Testis (tissue), 3 donors: ENCODE data around the gene CD164. TPM values are rescaled to one million over a fixed set of nuclear protein-coding genes. Genes with fewer than 3 reads are reported as not detected.

Experiments used
- DNase-seq: peaks from one replicate; pipeline ENCODE4 v3.0.0-alpha.2; 2019
- H3K27ac ChIP-seq, 2 donors: fragments of 200-600 bp; sonication (generic); one replicate each; pipeline ENCODE4 v1.5.1; 2019
- H3K27me3 ChIP-seq: fragments of 200-600 bp; sonication (generic); one replicate; pipeline ENCODE4 v1.5.1; 2019
- H3K36me3 ChIP-seq: fragments of 200-600 bp; sonication (generic); one replicate; pipeline ENCODE4 v1.5.1; 2017; ENCODE audit warnings: low read depth; ENCODE audit errors: missing control alignments
- H3K4me1 ChIP-seq: fragments of 200-600 bp; sonication (generic); one replicate; pipeline ENCODE4 v1.5.1; 2019
- H3K4me3 ChIP-seq, 2 donors: fragments of 200-600 bp; sonication (generic); one replicate each; pipeline ENCODE4 v1.5.1; 2017 to 2019
- H3K9me3 ChIP-seq: fragments of 200-600 bp; sonication (generic); one replicate; pipeline ENCODE4 v1.5.1; 2017
- POLR2A ChIP-seq: fragments of 450-650 bp; IDR thresholded peaks from one replicate; pipeline ENCODE4 v1.6.1; 2017; ENCODE audit warnings: antibody characterized with exemption, mild to moderate bottlenecking, moderate library complexity
- WGBS, 2 donors: methylation state at CpG; one replicate each; pipeline ENCODE4 v1.1.5; 2018; 5-methylcytosine and 5-hydroxymethylcytosine counted together
- intact Hi-C: fragments of 100-400 bp; cut with DNase I; formaldehyde crosslinking; loops from one replicate; pipeline ENCODE4 v1.15.1; 2023; ENCODE audit warnings: low total_unique reads
- polyA plus RNA-seq: library from polyadenylated mRNA; stranded (reverse); fragments of 350-450 nt; fragmentation: Illumina TruSeq; extraction: RNeasy Lipid Tissue Mini Kit (QIAGEN cat#74804); gene quantifications from one replicate; pipeline ENCODE4 v1.2.3, GENCODE V29; 2014; ENCODE audit warnings: low read depth, low replicate concordance; ENCODE audit not compliant: insufficient read depth
- total RNA-seq, 2 donors: library from RNA; depleted of rRNA; stranded (reverse); fragments of >200 nt; gene quantifications; one replicate each; pipeline ENCODE4 v1.2.3, GENCODE V29; 2016
- TF ChIP-seq, protein P1 (sequence below), 3 experiments: fragments of 450-650 bp in 2 of 3; fragments of 200-600 bp in 1 of 3; sonication (generic) in 1 of 3; IDR thresholded peaks; one replicate each; pipeline ENCODE4 v1.5.1; 2016 to 2019; ENCODE audit warnings: antibody characterized with exemption in 3 of 3, mild to moderate bottlenecking in 2 of 3, moderate library complexity in 1 of 3

Gene CD164
- total and polyA plus RNA-seq, 3 donors from 2014 or later = 209 to 232 (median 219) TPM

DNA sequence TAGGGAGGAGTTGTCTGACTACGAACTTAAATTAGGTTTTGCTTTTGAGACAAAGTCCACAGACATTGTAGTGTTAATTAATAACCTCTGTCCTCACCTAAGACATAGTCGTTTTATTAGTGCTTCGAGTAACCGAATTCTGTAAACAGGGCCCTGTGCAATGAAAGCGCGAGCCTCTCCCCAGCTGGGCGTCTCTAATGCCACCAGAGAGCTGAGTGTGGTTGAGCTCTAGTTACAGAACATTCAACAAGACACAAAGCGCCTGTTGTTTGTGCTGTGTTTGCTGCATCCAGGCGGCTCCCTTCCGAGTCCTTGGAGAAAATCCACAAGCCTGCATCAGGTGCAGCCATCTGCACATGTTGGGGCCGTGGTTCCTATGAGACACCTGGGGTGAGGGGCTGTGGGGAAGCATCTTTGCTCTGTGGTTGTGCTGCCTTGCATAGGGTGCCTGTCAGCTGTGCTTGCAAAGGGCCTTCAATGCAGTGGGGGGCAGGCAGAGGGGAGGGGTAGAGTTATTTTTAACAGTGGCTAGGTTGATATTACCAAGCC, 63.9 kb downstream of the CD164 start:
- Histone ChIP-seq H3K27ac (peak overlapping the region; percentile 8 to 62), H3K4me1 (peaks cover 5% of the 10 kb centered on the region), H3K27me3 (no peaks in the 10 kb centered on the region), H3K4me3 (no peak overlapping the region), H3K9me3 (no peaks in the 10 kb centered on the region), H3K36me3 (no peaks in the 10 kb centered on the region)
- TF ChIP-seq, protein P1, sequence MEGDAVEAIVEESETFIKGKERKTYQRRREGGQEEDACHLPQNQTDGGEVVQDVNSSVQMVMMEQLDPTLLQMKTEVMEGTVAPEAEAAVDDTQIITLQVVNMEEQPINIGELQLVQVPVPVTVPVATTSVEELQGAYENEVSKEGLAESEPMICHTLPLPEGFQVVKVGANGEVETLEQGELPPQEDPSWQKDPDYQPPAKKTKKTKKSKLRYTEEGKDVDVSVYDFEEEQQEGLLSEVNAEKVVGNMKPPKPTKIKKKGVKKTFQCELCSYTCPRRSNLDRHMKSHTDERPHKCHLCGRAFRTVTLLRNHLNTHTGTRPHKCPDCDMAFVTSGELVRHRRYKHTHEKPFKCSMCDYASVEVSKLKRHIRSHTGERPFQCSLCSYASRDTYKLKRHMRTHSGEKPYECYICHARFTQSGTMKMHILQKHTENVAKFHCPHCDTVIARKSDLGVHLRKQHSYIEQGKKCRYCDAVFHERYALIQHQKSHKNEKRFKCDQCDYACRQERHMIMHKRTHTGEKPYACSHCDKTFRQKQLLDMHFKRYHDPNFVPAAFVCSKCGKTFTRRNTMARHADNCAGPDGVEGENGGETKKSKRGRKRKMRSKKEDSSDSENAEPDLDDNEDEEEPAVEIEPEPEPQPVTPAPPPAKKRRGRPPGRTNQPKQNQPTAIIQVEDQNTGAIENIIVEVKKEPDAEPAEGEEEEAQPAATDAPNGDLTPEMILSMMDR (IDR thresholded peaks at IDR 0.05) = no peak
- TF ChIP-seq POLR2A = no peak
- peak; percentile 73 for DNase-seq
- intact Hi-C loops = no loop called here
- 72 to 80% methylated on average over 8 to 11 of the region's 11 CpGs for WGBS, 2 donors

DNA sequence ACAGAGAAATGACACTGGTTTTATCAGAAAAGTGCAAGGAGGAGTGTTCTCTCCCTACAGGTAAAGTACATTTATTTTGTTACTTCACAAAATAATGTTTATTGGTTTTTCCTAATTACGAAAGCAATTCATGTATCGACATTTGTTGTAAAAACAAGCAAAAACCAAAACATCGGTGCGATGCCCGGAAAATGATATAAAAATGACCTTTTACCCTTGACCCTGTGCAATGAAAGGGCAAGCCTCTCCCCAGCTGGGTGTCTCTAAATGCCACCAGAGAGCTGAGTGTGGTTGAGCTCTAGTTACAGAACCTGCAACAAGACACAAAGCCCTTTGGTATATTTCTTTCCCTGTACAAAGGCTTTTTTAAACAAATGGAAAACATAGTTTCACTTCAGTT, 65.4 kb downstream of the CD164 start:
- Histone ChIP-seq H3K4me3 (no peak overlapping the region), H3K4me1 (peaks cover 5% of the 10 kb centered on the region), H3K9me3 (no peaks in the 10 kb centered on the region), H3K27ac (peak overlapping the region in 1 of 2 donors; percentile 62), H3K27me3 (no peaks in the 10 kb centered on the region), H3K36me3 (no peaks in the 10 kb centered on the region)
- intact Hi-C loops = no loop called here
- TF ChIP-seq, protein P1 (IDR thresholded peaks at IDR 0.05) = no peak
- TF ChIP-seq POLR2A = no peak
- no peak for DNase-seq
- WGBS, 2 donors = 74 to 77% methylated on average over 5 of the region's 5 CpGs

Other genes starting within 250 kb of the CD164 start
- 10 to 100 TPM; 15.2 to 26.7 TPM for gene PPIL6, start 58.2 kb upstream of the CD164 start, total RNA-seq
- 54.6 TPM for gene PPIL6, start 58.2 kb upstream of the CD164 start, polyA plus RNA-seq
- gene SMPD2, start 58.3 kb upstream of the CD164 start, total RNA-seq = 10 to 100 TPM; 29.9 to 49.1 TPM
- 94.3 TPM for gene SMPD2, start 58.3 kb upstream of the CD164 start, polyA plus RNA-seq
- gene MICAL1, start 73.3 kb upstream of the CD164 start, total RNA-seq = 10 to 100 TPM; 50.3 to 61.9 TPM
- gene MICAL1, start 73.3 kb upstream of the CD164 start, polyA plus RNA-seq = 34.6 TPM
- gene ZBTB24, start 100.8 kb upstream of the CD164 start, total RNA-seq = 10 to 100 TPM; 12.4 to 13.3 TPM
- 8.1 TPM for gene ZBTB24, start 100.8 kb upstream of the CD164 start, polyA plus RNA-seq